Measurements from ENCODE around the gene EVA1C. TPM values are rescaled to one million over a fixed set of nuclear protein-coding genes. Genes with fewer than 3 reads are reported as not detected.
A peak's percentile ranks its signal among the peaks of the same experiment; 100 is the strongest.

EVA1C gene
- total and polyA plus RNA-seq, 9 of the 15 experiments (the other 6 are each of a cell fraction or from before 2014, with no cell fraction given), result 0.22 TPM; not detected in 8

GRCh38 chr21:32403201-32403777 lies 9.2 kb upstream of the EVA1C start (continued):
- no peak for TF ChIP-seq THRB (CRISPR knock-in tag; conservative IDR thresholded peaks at IDR 0.05)
- no peak for TF ChIP-seq HDAC8 (tag; IDR thresholded peaks at IDR 0.05)
- peak; percentile 84 for TF ChIP-seq REST (IDR thresholded peaks at IDR 0.05; ENCODE audit: borderline replicate concordance)
- no peak for TF ChIP-seq REST (CRISPR knock-in tag; IDR thresholded peaks at IDR 0.05; ENCODE audit: low read depth)
